IPS DF 6.9 (cell line): ENCODE results near the gene SNX30.

Source experiments
- DNase-seq: peaks from one replicate; pipeline ENCODE4 v3.0.0-alpha.2; 2013; ENCODE audit warnings: low read depth, low spot score
- H3K27ac ChIP-seq: one replicate; pipeline ENCODE4 v1.5.1; 2013; ENCODE audit warnings: low read length, control low read depth
- H3K27me3 ChIP-seq: 2 replicates; pipeline ENCODE4 v1.6.1; 2013; ENCODE audit warnings: mild to moderate bottlenecking, low read length; ENCODE audit not compliant: control insufficient read depth, insufficient read depth
- H3K36me3 ChIP-seq: 2 replicates; pipeline ENCODE4 v1.6.1; 2013; ENCODE audit warnings: low read length; ENCODE audit not compliant: control insufficient read depth, insufficient read depth
- H3K4me1 ChIP-seq: 2 replicates; pipeline ENCODE4 v1.6.1; 2013; ENCODE audit warnings: low read length; ENCODE audit not compliant: control insufficient read depth, insufficient read depth
- H3K4me3 ChIP-seq: 2 replicates; pipeline ENCODE4 v1.5.1; 2013; ENCODE audit warnings: mild to moderate bottlenecking, low read length
- H3K9me3 ChIP-seq: 2 replicates; pipeline ENCODE4 v1.6.1; 2013; ENCODE audit warnings: low read length, inconsistent platforms; ENCODE audit not compliant: control insufficient read depth, insufficient read depth
- WGBS: extraction: QIAGEN DNeasy Blood & Tissue Kit; methylation state at CpG from one replicate; pipeline ENCODE4 v1.1.7; 2013; ENCODE audit warnings: mixed read lengths, missing lambda C conversion rate; ENCODE audit not compliant: insufficient read length, insufficient coverage; 5-methylcytosine and 5-hydroxymethylcytosine counted together

Gene SNX30

DNA sequence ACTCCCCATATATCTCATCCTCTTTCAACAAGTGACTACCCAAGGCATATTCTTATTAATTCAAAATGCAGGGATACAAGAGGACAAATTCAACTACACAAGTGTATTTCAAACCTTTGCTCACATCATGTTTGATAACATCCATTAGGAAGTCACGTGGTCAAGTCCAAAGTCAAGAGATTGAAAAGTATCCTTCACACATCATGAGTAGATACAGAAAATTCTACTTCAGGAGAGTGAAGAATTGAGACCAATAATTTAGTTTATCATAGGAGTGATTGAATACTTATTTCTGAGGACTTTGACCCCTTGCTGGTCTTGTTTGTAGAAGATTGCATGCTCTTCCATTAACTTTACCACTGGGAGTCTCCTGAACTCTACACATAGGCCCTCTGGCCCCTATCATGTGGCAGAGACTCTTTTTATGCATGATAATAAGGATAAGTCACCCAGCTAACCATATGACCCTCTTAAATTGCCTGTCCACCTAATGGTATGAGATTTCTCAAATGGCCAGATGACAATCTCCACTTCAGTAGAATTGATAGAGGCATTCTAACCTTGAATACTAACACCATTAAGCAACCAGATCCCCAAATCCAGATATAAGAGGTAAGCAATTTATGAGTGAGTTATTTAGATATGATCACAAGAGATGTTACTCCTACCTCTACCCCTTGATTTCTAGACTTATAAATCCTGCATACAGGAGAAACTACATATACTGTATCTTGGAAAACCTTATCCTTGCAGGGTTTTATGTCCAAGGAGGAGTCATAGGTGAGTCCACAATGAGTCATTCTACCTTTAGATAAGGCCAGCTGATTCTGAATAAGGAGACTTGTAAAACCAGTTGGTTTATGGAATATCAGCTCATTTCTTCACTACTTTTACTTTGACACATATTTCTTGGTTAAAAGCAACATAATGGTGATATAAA lies 166.8 kb downstream of the SNX30 start:
- Histone ChIP-seq H3K27me3 (no peaks in the 10 kb centered on the region), H3K27ac (no peak overlapping the region), H3K4me1 (no peaks in the 10 kb centered on the region), H3K4me3 (no peak overlapping the region), H3K36me3 (no peaks in the 10 kb centered on the region), H3K9me3 (no peaks in the 10 kb centered on the region)
- WGBS, result no CpG with 5 or more reads among the region's 1 CpG
- DNase-seq, result no peak

DNA sequence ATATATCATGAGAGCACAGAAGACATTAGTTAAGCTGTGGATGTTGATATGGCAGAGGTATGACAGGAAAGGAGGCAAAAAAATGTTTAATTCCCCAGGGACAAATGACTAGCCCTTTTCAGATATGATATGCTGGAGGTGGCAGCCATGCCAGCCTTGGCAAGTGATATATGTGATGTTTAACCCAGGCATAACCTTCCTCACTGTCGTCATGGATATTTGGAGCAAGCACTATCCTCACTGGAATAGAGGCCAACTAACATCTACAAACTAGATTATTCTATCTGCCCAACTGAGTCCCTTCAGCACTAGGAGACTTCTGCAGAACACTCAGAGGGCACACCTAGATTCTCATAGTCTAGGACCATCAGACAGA lies 167.4 kb downstream of the SNX30 start:
- H3K9me3 ChIP-seq, result no peaks in the 10 kb centered on the region
- WGBS, result no CpG with 5 or more reads among the region's 1 CpG
- DNase-seq, result no peak
- H3K27me3 ChIP-seq, result no peaks in the 10 kb centered on the region
- no peaks in the 10 kb centered on the region for H3K4me1 ChIP-seq
- no peak overlapping the region for H3K27ac ChIP-seq
- H3K36me3 ChIP-seq, result no peaks in the 10 kb centered on the region
- no peak overlapping the region for H3K4me3 ChIP-seq

DNA sequence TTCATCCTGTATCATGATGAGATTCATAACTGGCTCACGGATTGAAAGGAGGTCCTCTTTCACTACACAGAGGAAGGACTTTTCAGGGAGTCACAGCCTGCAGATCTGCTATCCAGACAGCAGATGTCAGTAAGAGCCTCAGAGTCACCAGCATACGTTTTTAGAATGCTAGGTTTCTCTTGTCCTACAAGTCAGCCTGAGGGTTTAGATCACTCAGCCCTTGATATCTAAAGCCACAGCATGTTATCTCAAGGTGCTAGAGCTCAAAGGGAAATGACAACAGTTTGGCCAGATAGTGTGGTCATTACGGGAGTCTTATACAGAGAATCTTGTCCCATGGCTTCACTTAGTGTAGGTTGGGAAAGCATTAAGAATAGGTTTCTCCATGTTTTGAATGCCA lies 171.0 kb downstream of the SNX30 start:
- H3K27me3 ChIP-seq, result no peaks in the 10 kb centered on the region
- no peaks in the 10 kb centered on the region for H3K36me3 ChIP-seq
- H3K27ac ChIP-seq, result no peak overlapping the region
- H3K9me3 ChIP-seq, result no peaks in the 10 kb centered on the region
- no peaks in the 10 kb centered on the region for H3K4me1 ChIP-seq
- DNase-seq, result no peak
- H3K4me3 ChIP-seq, result no peak overlapping the region
- no CpG with 5 or more reads among the region's 3 CpGs for WGBS
